Activated T-cell treated with anti-CD3 and anti-CD28 coated beads, Interleukin-2, amount 50 U/mL, for 4 hours (primary cell): ENCODE data around the gene EIF3C. TPM values are rescaled to one million over a fixed set of nuclear protein-coding genes. Genes with fewer than 3 reads are reported as not detected.
"Not testable (repeated sequence)": the region's sequence is repeated elsewhere in the genome, so short reads cannot be mapped to it uniquely, and the experiment has no call there.

Experiments used
- ATAC-seq, 2 donors: fragments of 200-7000 bp; cut with Tn5 transposase; one replicate each; pipeline ENCODE4 v1.10.0; 2021
- DNase-seq: peaks from one replicate; pipeline ENCODE4 v3.0.0-alpha.2; 2020
- H3K27me3 Mint-ChIP-seq: one replicate; pipeline ENCODE4 v1.8.0; 2021; ENCODE audit warnings: low read depth, mixed read lengths
- H3K36me3 Mint-ChIP-seq: one replicate; pipeline ENCODE4 v1.8.0; 2022; ENCODE audit warnings: mixed read lengths; ENCODE audit not compliant: insufficient read depth
- H3K4me1 Mint-ChIP-seq: one replicate; pipeline ENCODE4 v1.8.0; 2021; ENCODE audit warnings: low read depth, mixed read lengths
- H3K4me3 Mint-ChIP-seq: one replicate; pipeline ENCODE4 v1.8.0; 2021; ENCODE audit warnings: mild to moderate bottlenecking, moderate library complexity, mixed read lengths
- H3K9me3 Mint-ChIP-seq: one replicate; pipeline ENCODE4 v1.8.0; 2021; ENCODE audit warnings: mixed read lengths
- total RNA-seq, 3 donors: library from RNA; stranded (reverse); gene quantifications; one replicate each; pipeline ENCODE4 v1.2.1, GENCODE V29; 2021

Gene EIF3C
- 1,000 to 10,000 TPM; 1,034 to 1,401 (median 1,284) TPM for total RNA-seq

DNA sequence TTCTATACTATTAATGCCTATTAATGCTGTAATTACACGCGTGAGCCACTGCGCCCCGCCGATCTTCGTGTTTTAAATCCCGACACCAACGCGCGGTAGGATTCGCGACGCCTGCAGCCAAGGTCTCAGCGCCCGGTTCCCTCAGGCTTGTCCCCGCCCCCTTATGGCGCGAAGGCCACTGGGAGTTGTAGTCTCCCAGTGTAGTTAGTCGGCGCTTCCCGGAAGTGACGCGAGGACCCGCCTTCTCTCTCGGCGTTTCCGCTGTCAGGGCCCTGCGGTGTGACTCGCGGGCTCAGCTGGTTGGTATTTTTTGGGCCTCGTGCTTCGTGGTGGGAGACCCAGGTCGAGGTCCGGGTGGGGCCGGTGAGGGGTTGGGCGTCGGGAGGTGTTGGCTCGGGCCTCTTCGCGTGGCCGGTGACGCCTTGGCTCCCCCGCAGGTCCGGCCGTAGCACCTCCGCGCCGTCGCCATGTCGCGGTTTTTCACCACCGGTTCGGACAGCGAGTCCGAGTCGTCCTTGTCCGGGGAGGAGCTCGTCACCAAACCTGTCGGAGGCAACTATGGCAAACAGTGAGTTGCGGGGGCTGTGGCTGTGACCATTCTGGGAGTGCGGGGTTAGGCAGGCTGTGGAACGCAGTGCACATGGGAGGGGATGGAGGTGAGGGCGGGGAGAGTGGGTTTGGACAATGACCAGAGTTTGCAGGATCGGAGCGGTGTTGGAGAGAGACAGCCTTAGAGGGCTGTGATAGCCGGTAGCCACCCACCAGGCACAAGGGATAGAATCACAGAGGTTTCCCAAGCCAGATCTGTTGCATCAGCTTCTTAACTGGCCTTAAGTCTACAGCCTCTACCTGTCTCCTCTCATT, at the start of gene EIF3C:
EIF3C (plus strand) TSS at position 245 of the 864 bp plus-strand sequence; CDS start at position 468, 223 bp downstream.
- not testable (repeated sequence) for H3K4me1 Mint-ChIP-seq, H3K4me3 Mint-ChIP-seq, H3K36me3 Mint-ChIP-seq, H3K9me3 Mint-ChIP-seq, H3K27me3 Mint-ChIP-seq, DNase-seq
- peak; percentile 100 for ATAC-seq

GRCh38 chr16:28666264-28666663, 45.0 kb upstream of the EIF3C start:
- H3K27me3 Mint-ChIP-seq, H3K36me3 Mint-ChIP-seq, H3K9me3 Mint-ChIP-seq, ATAC-seq, DNase-seq, H3K4me3 Mint-ChIP-seq, H3K4me1 Mint-ChIP-seq: not testable (repeated sequence)

DNA sequence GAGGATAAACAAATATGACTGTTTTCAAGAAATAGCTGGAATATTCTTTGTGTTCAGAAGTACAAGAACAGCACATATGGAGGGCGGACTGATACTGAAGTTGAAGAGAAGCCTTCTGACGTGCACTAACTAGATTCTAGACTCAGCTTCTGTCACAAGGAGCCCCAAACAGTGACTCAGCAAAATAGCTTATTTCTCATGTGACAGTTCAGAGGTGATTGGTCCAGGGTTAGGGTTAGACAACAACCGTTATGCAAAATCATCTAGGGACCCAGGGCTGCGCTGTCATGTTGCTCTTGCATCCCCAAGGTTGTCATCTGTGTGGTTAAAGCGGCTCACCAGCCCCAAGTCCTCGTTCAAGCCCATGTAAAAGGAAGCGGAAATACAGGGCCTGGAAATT, 43.8 kb upstream of the EIF3C start:
- not testable (repeated sequence) for H3K36me3 Mint-ChIP-seq, DNase-seq, H3K27me3 Mint-ChIP-seq, ATAC-seq, H3K4me3 Mint-ChIP-seq, H3K4me1 Mint-ChIP-seq, H3K9me3 Mint-ChIP-seq

DNA sequence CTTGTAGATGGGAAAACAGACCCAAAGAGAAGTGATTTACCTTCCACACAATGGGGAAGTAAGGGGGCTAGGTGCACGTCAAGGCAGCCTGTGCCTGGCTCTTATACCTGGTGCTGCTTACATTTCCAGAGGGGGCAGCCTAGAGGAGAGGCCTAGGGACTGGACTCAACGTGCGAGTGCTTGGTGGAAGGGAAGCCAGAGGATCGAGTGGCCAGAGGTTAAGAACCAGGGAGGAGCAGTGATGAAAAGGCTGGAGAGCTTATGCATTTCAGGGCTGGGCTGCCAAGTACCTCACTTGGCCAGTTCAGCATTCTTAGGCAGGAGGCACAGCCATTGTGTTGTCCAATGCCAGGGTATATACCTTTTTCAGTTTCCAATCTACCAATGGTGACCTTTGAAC, 43.1 kb upstream of the EIF3C start:
- H3K9me3 Mint-ChIP-seq, DNase-seq, H3K4me1 Mint-ChIP-seq, ATAC-seq, H3K4me3 Mint-ChIP-seq, H3K36me3 Mint-ChIP-seq, H3K27me3 Mint-ChIP-seq: not testable (repeated sequence)

- H3K36me3 Mint-ChIP-seq, DNase-seq, H3K27me3 Mint-ChIP-seq, H3K4me3 Mint-ChIP-seq, H3K4me1 Mint-ChIP-seq, H3K9me3 Mint-ChIP-seq: not testable (repeated sequence)
- ATAC-seq, result peak; percentile 91 to 94
Observed at GRCh38 chr16:28688327-28688952, 22.8 kb upstream of the EIF3C start.

DNA sequence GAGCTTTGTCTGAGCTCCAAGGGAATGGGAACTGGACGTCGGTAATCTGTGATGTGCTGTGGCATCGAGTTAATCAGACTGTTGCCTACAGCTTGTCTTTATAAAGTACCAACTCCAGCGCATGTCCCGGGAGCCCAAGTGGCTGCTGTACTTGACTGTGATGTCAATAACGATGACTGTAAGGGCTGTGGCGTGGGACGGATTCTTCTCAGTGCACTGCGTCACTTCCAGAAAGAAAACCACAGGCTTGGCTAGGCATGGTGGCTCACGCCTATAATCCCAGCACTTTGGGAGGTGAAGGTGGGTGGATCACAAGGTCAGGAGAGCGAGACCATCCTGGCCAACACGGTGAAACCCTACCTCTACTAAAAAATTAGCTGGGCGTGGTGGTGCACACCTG, 21.8 kb upstream of the EIF3C start:
- H3K9me3 Mint-ChIP-seq, H3K4me3 Mint-ChIP-seq, H3K27me3 Mint-ChIP-seq, H3K4me1 Mint-ChIP-seq, H3K36me3 Mint-ChIP-seq, DNase-seq: not testable (repeated sequence)
- peak; percentile 49 to 78 for ATAC-seq

DNA sequence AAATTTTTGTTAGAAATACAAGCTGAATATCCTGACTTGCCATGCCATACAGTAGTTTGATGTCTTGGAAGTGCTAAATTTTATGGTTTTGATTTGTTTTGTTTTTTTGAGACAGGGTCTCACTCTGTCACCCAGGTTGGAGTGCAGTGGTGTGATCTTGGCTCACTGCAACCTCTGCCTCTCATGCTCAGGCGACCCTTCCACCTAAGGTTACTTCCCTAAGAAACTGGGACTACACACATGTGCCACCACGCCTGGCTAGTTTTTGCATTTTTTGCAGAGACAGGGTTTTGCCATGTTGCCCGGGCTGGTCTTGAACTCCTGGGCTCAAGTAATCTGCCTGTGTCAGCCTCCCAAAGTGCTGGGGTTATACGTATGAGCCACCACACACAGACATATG, 19.5 kb upstream of the EIF3C start:
- not testable (repeated sequence) for H3K9me3 Mint-ChIP-seq, H3K36me3 Mint-ChIP-seq, H3K27me3 Mint-ChIP-seq, H3K4me1 Mint-ChIP-seq, ATAC-seq, DNase-seq, H3K4me3 Mint-ChIP-seq

- DNase-seq, H3K36me3 Mint-ChIP-seq, H3K27me3 Mint-ChIP-seq, H3K4me1 Mint-ChIP-seq, H3K4me3 Mint-ChIP-seq, ATAC-seq, H3K9me3 Mint-ChIP-seq: not testable (repeated sequence)
Observed at GRCh38 chr16:28693257-28693950, 17.9 kb upstream of the EIF3C start.

GRCh38 chr16:28699792-28700191, 11.5 kb upstream of the EIF3C start:
- not testable (repeated sequence) for H3K36me3 Mint-ChIP-seq, H3K27me3 Mint-ChIP-seq, H3K4me1 Mint-ChIP-seq, ATAC-seq, H3K4me3 Mint-ChIP-seq, H3K9me3 Mint-ChIP-seq, DNase-seq

DNA sequence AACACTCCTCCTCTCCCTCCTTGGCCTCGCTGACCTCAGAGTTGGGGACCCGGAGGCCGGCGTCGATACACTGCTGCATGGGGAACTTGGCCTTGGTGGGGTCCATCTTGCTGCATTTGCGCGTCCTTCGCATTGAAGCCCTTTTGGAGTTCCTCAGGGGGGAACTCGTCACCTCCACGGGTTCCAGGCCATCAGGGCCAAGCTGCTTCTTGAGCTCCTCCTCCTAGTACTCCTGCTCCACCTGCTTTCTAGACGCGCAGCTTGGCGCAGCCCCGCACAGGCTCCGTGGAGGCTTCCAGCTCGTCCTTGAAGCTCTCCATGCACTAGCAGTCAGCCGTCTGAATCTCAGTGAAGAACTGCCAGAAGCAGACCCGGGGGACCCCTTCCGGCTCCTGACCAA, 10.9 kb upstream of the EIF3C start:
- not testable (repeated sequence) for H3K27me3 Mint-ChIP-seq, ATAC-seq, DNase-seq, H3K4me1 Mint-ChIP-seq, H3K9me3 Mint-ChIP-seq, H3K36me3 Mint-ChIP-seq, H3K4me3 Mint-ChIP-seq

GRCh38 chr16:28701384-28701783, 9.9 kb upstream of the EIF3C start:
- H3K27me3 Mint-ChIP-seq, DNase-seq, ATAC-seq, H3K9me3 Mint-ChIP-seq, H3K4me1 Mint-ChIP-seq, H3K36me3 Mint-ChIP-seq, H3K4me3 Mint-ChIP-seq: not testable (repeated sequence)

GRCh38 chr16:28704246-28704645, 7.0 kb upstream of the EIF3C start:
- not testable (repeated sequence) for DNase-seq, H3K4me3 Mint-ChIP-seq, H3K4me1 Mint-ChIP-seq, H3K36me3 Mint-ChIP-seq, H3K27me3 Mint-ChIP-seq, H3K9me3 Mint-ChIP-seq, ATAC-seq

GRCh38 chr16:28722852-28723650, 11.8 kb downstream of the EIF3C start:
- not testable (repeated sequence) for H3K9me3 Mint-ChIP-seq, H3K36me3 Mint-ChIP-seq, H3K27me3 Mint-ChIP-seq, H3K4me3 Mint-ChIP-seq, DNase-seq, H3K4me1 Mint-ChIP-seq, ATAC-seq

GRCh38 chr16:28731253-28731652, 20.0 kb downstream of the EIF3C start:
- H3K4me1 Mint-ChIP-seq, H3K4me3 Mint-ChIP-seq, H3K36me3 Mint-ChIP-seq, H3K9me3 Mint-ChIP-seq, ATAC-seq, DNase-seq, H3K27me3 Mint-ChIP-seq: not testable (repeated sequence)
